GM21367 (cell line): ENCODE results near the gene NKD1.

Experiments
- ATAC-seq: cut with Tn5 transposase; IDR thresholded peaks from one replicate; pipeline ENCODE4 v1.9.1; 2021; ENCODE audit not compliant: unreplicated experiment

Gene NKD1

GRCh38 chr16:50555952-50556673, 7.9 kb downstream of the NKD1 start:
- no peak for ATAC-seq

GRCh38 chr16:50557046-50557445, 8.8 kb downstream of the NKD1 start:
- ATAC-seq = no peak

- ATAC-seq = no peak
Measured at GRCh38 chr16:50558913-50559312, 10.7 kb downstream of the NKD1 start.

- no peak for ATAC-seq
Measured at GRCh38 chr16:50559342-50559741, 11.1 kb downstream of the NKD1 start.

- no peak for ATAC-seq
Measured at GRCh38 chr16:50559804-50560514, 11.8 kb downstream of the NKD1 start.

- no peak for ATAC-seq
Measured at GRCh38 chr16:50560903-50561863, 13.0 kb downstream of the NKD1 start.

GRCh38 chr16:50562657-50563056, 14.5 kb downstream of the NKD1 start:
- ATAC-seq = no peak

- no peak for ATAC-seq
Measured at GRCh38 chr16:50563989-50564388, 15.8 kb downstream of the NKD1 start.

- no peak for ATAC-seq
Measured at GRCh38 chr16:50565428-50565827, 17.2 kb downstream of the NKD1 start.

- ATAC-seq = no peak
Measured at GRCh38 chr16:50566014-50566962, 18.1 kb downstream of the NKD1 start.

- no peak for ATAC-seq
Measured at GRCh38 chr16:50567651-50568050, 19.5 kb downstream of the NKD1 start.

GRCh38 chr16:50568187-50568815, 20.1 kb downstream of the NKD1 start:
- no peak for ATAC-seq

GRCh38 chr16:50570354-50570753, 22.2 kb downstream of the NKD1 start:
- no peak for ATAC-seq

- no peak for ATAC-seq
Measured at GRCh38 chr16:50570808-50571598, 22.8 kb downstream of the NKD1 start.

- ATAC-seq = no peak
Measured at GRCh38 chr16:50571786-50572185, 23.6 kb downstream of the NKD1 start.

GRCh38 chr16:50572700-50573099, 24.5 kb downstream of the NKD1 start:
- no peak for ATAC-seq

- no peak for ATAC-seq
Measured at GRCh38 chr16:50573279-50573678, 25.1 kb downstream of the NKD1 start.

GRCh38 chr16:50573947-50574744, 25.9 kb downstream of the NKD1 start:
- ATAC-seq = no peak
